Gastroesophageal sphincter (tissue), 3 donors: Measurements from ENCODE around the gene E2F2.

Experiments used
- EP300 ChIP-seq: sonication (generic); formaldehyde crosslinking; IDR thresholded peaks from one replicate; pipeline ENCODE4 v1.6.1; 2017; ENCODE audit warnings: antibody characterized with exemption, mild to moderate bottlenecking
- POLR2A ChIP-seq, 2 donors: fragments of 450-650 bp; IDR thresholded peaks; one replicate each; pipeline ENCODE4 v1.6.1; 2017; ENCODE audit warnings: antibody characterized with exemption in 2 of 2, mild to moderate bottlenecking in 2 of 2, moderate library complexity in 1 of 2
- POLR2AphosphoS5 ChIP-seq: sonication (generic); formaldehyde crosslinking; IDR thresholded peaks from one replicate; pipeline ENCODE4 v1.6.1; 2017; ENCODE audit warnings: antibody characterized with exemption
- TF ChIP-seq, protein P1 (sequence below), 4 experiments: fragments of 200-600 bp in 2 of 4; fragments of 450-650 bp in 2 of 4; sonication (generic) in 1 of 4; IDR thresholded peaks; one replicate each; pipeline ENCODE4 v1.5.1; 2017 to 2019; ENCODE audit warnings: antibody characterized with exemption in 4 of 4, mild to moderate bottlenecking in 2 of 4, moderate library complexity in 2 of 4

DNA sequence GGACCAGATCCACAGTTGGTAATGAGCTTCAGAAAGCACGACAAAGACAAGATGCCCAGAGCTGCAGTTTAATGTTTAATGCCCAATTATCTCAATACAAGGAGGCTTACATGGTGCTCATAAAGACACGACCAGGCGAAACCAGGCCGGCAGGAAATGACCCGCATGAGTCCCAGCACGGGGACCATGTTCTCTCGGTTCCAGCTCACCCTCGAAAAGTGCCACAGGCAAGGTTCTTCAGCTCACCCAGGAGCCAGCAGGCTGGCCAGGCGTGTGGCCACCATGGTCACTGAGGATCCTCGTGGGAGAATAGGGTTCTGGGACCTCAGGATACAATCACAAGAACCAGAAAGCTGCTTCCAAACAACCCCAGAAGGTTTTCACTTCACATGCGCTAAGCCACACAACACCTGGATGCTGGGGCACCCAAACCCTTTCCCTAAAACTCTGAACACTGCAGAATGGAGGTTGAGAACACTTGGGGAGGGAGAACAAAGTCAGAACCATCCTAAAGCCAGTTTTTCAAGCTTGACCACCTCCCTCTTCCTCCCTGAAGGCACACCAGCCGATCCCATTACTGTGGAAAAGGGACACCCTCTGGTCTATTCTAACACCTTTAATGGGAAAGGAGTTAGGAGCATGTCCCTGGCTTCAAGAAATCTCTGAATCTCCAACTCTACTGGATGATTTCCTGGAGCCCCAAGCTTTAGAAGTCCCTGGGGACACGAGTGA lies 24.5 kb downstream of the E2F2 start:
- TF ChIP-seq POLR2A (IDR thresholded peaks at IDR 0.05) (no peak), EP300 (no peak), POLR2AphosphoS5 (no peak)
- TF ChIP-seq, protein P1, sequence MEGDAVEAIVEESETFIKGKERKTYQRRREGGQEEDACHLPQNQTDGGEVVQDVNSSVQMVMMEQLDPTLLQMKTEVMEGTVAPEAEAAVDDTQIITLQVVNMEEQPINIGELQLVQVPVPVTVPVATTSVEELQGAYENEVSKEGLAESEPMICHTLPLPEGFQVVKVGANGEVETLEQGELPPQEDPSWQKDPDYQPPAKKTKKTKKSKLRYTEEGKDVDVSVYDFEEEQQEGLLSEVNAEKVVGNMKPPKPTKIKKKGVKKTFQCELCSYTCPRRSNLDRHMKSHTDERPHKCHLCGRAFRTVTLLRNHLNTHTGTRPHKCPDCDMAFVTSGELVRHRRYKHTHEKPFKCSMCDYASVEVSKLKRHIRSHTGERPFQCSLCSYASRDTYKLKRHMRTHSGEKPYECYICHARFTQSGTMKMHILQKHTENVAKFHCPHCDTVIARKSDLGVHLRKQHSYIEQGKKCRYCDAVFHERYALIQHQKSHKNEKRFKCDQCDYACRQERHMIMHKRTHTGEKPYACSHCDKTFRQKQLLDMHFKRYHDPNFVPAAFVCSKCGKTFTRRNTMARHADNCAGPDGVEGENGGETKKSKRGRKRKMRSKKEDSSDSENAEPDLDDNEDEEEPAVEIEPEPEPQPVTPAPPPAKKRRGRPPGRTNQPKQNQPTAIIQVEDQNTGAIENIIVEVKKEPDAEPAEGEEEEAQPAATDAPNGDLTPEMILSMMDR (IDR thresholded peaks at IDR 0.05), result no peak
